HFFc6 (cell line): ENCODE data around the gene DTX1. TPM values are rescaled to one million over a fixed set of nuclear protein-coding genes. Genes with fewer than 3 reads are reported as not detected.

ENCODE experiments used
- DNase-seq: peaks from one replicate; pipeline ENCODE4 v3.0.0-alpha.2; 2018
- H3K27ac Mint-ChIP-seq: 2 replicates; pipeline ENCODE4 v1.8.0; 2020; ENCODE audit warnings: mild to moderate bottlenecking, mixed read lengths
- H3K27me3 Mint-ChIP-seq: 2 replicates; pipeline ENCODE4 v1.8.0; 2021; ENCODE audit warnings: mild to moderate bottlenecking, moderate library complexity, mixed read lengths; ENCODE audit not compliant: insufficient read depth
- H3K36me3 Mint-ChIP-seq: 2 replicates; pipeline ENCODE4 v1.8.0; 2021; ENCODE audit warnings: low read depth, mixed read lengths
- H3K4me1 Mint-ChIP-seq: 2 replicates; pipeline ENCODE4 v1.8.0; 2020; ENCODE audit warnings: low read depth, mixed read lengths
- H3K4me3 Mint-ChIP-seq: 2 replicates; pipeline ENCODE4 v1.8.0; 2020; ENCODE audit warnings: mild to moderate bottlenecking, moderate library complexity, mixed read lengths
- H3K9me3 Mint-ChIP-seq: 2 replicates; pipeline ENCODE4 v1.8.0; 2020; ENCODE audit warnings: mild to moderate bottlenecking, mixed read lengths
- total RNA-seq, 6 experiments: library from RNA; stranded (reverse); fragmentation: NEBNext Ultra II Directional; extraction: Animal tissue kit (Norgen Biotek cat#: 25700); gene quantifications; 2 replicates in 1 of 6; 3 replicates in 5 of 6; pipeline ENCODE4 v1.2.3, GENCODE V29; 2021
- TF ChIP-seq, protein P1 (sequence below): fragments of 200-600 bp; sonication (generic); IDR thresholded peaks from 2 replicates; pipeline ENCODE4 v1.5.0; 2021; ENCODE audit warnings: antibody characterized with exemption, mild to moderate bottlenecking

Gene DTX1
- total RNA-seq, 6 experiments from 2014 or later, result not detected

DNA sequence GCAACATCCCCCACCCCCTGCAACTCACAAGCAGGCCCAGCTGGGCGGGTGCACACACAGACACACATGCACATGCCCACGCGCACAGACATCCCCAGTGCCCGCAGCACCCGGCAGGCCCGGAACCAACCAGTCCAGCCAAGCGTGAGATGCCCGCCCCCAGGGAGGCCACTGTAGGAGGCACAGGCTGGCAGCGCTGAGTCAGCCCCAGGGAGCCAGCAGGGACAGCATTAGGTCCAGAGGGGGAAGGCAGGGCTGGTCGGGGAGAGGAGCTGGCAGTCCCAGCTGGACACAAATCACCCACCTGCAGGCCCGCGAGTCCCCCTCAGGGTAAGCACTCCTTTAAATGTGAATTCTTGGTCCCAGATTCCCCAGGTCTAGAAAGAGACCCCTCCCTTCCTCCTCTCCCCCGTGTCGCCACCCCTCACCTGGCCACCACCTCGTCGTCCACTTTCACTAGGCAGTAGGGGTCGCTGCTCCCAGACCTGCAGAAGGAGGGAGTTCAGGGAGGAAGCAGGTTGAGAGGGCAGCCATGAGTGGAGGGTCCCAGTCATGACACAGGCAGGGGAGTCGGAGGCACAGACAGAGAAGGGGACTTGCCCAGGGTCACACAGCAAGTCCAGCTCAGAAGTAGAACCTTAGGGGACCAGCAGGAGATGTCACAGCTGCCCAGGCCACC, 74.1 kb downstream of the DTX1 start:
- TF ChIP-seq, protein P1, sequence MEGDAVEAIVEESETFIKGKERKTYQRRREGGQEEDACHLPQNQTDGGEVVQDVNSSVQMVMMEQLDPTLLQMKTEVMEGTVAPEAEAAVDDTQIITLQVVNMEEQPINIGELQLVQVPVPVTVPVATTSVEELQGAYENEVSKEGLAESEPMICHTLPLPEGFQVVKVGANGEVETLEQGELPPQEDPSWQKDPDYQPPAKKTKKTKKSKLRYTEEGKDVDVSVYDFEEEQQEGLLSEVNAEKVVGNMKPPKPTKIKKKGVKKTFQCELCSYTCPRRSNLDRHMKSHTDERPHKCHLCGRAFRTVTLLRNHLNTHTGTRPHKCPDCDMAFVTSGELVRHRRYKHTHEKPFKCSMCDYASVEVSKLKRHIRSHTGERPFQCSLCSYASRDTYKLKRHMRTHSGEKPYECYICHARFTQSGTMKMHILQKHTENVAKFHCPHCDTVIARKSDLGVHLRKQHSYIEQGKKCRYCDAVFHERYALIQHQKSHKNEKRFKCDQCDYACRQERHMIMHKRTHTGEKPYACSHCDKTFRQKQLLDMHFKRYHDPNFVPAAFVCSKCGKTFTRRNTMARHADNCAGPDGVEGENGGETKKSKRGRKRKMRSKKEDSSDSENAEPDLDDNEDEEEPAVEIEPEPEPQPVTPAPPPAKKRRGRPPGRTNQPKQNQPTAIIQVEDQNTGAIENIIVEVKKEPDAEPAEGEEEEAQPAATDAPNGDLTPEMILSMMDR, result peak; percentile 42
- peaks cover 22% of the 10 kb centered on the region for H3K27me3 Mint-ChIP-seq
- H3K4me1 Mint-ChIP-seq, result no peaks in the 10 kb centered on the region
- H3K36me3 Mint-ChIP-seq, result no peaks in the 10 kb centered on the region
- no peak overlapping the region for H3K4me3 Mint-ChIP-seq
- no peak overlapping the region for H3K27ac Mint-ChIP-seq
- H3K9me3 Mint-ChIP-seq, result no peaks in the 10 kb centered on the region
- DNase-seq, result no peak

DNA sequence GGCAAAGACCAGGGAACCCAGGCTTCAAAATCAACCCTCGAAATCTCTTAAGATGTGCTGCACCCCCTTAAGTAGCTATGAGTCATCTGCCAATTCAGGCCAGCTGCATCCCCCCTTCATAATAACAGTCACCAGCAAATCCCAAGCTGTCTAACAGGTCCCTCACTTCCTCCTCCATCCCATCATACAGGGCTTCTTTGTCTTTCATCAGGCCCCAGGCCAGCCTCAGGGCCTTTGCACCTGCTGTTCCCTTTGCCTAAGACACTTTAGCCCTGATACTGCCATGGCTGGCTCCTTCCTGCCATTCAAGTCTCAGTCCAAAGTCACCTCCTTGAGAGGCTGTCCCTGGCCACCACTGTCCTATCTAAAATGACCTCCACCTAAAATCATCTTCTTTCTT, 75.0 kb downstream of the DTX1 start:
- Mint-ChIP-seq H3K9me3 (no peaks in the 10 kb centered on the region), H3K4me3 (no peak overlapping the region), H3K27ac (no peak overlapping the region), H3K36me3 (no peaks in the 10 kb centered on the region), H3K4me1 (no peaks in the 10 kb centered on the region), H3K27me3 (peaks cover 25% of the 10 kb centered on the region)
- DNase-seq, result no peak
- TF ChIP-seq, protein P1, result no peak

DNA sequence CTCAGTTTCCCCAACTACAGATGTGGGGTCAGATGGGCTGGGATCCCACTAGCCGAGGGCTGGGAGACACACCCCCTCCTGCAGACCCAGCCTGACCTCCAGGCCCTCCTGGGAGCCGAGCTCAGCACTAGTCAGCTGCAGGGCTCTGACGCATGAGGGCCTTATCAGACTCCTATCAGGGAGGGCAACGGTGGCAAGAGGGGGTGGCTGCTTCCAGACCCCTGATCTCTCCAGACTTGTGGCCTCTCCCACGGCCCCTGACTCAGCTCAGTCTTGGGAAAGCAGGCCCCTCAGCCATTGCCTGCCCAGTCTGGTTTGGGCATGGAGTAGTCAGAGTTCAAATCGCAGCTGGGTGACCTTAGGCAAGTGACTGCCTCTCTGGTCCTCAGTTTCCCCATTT, 76.5 kb downstream of the DTX1 start:
- DNase-seq, result no peak
- H3K27me3 Mint-ChIP-seq, result peaks cover 29% of the 10 kb centered on the region
- H3K9me3 Mint-ChIP-seq, result no peaks in the 10 kb centered on the region
- H3K4me1 Mint-ChIP-seq, result no peaks in the 10 kb centered on the region
- no peak overlapping the region for H3K27ac Mint-ChIP-seq
- H3K4me3 Mint-ChIP-seq, result no peak overlapping the region
- TF ChIP-seq, protein P1, result no peak
- H3K36me3 Mint-ChIP-seq, result no peaks in the 10 kb centered on the region

DNA sequence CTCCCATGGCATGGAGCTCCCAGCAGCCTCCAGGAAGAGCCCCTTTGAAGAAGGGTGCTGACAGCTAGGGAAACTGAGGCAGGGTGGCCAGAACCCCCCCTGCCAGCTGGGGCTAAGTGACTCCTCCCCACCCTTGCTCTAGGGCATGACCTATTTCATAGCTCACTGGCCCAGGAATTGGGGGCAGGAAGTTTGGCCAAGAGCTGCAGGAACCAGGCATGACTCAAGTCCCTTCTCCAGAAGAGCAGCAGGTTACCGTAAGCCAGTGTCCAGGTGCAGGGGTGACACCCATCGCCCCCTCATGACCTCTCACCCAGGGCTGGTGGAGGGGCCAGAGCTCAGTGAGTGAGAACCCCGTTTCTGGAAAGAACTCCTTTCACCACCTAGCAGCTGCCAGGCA, 77.1 kb downstream of the DTX1 start:
- Mint-ChIP-seq H3K4me3 (no peak overlapping the region), H3K27ac (no peak overlapping the region), H3K36me3 (no peaks in the 10 kb centered on the region), H3K4me1 (no peaks in the 10 kb centered on the region), H3K9me3 (no peaks in the 10 kb centered on the region), H3K27me3 (peaks cover 28% of the 10 kb centered on the region)
- no peak for DNase-seq
- TF ChIP-seq, protein P1, result no peak

DNA sequence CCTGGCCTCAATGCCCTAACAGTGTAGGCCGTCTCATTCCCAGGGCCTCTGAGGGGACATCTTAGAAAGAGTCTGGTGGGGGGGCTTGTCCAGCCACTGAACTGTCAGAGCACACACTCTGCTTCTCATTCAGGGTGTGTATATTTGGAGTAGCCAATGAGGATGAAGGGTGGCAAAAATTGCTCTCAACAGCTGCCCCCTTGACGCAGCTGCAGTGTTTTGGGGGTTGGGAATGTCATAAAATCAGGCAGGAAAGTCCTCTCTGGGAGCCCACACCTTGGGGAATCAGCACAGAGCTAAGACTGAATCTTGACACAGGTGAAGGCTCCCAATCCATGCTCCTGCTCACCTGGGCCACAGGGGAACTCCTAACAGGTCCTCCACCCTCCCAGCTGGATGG, 77.5 kb downstream of the DTX1 start:
- DNase-seq, result no peak

More for the DNA sequence above, 77.5 kb downstream of the DTX1 start:
- Mint-ChIP-seq H3K9me3 (no peaks in the 10 kb centered on the region), H3K36me3 (no peaks in the 10 kb centered on the region), H3K4me3 (no peak overlapping the region), H3K27me3 (peaks cover 28% of the 10 kb centered on the region), H3K27ac (no peak overlapping the region), H3K4me1 (no peaks in the 10 kb centered on the region)
- TF ChIP-seq, protein P1, result no peak
